ENCODE measurements around the gene GLUD1. TPM values are rescaled to one million over a fixed set of nuclear protein-coding genes. Genes with fewer than 3 reads are reported as not detected.
"Not testable (repeated sequence)": the region's sequence is repeated elsewhere in the genome, so short reads cannot be mapped to it uniquely, and the experiment has no call there.

The GLUD1 gene
- total RNA-seq, 1 donor from 2014 or later: 127 TPM

- DNase-seq (ENCODE audit: low spot score): no peak
These were observed 41.0 kb downstream of the GLUD1 start for GRCh38 chr10:87053577-87054181.

DNA sequence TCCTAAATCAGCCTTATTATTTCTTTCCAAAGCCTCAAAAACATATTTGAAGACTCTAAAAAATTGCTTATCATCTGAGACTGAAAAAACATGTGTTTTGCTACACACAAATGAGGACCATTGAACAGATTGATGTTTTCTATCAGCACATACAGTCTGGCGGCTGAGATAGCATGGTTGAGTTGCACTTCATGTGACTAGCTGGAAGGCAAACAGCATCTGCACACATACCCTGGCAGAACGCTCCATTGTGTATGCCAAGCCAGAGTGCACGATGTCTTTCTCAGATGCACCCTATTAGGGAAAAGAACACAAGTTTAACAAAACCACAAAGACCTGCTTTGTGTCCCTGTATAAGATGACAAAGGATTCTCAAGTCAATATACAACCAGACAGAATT lies 41.5 kb downstream of the GLUD1 start:
- DNase-seq (ENCODE audit: low spot score): no peak

DNA sequence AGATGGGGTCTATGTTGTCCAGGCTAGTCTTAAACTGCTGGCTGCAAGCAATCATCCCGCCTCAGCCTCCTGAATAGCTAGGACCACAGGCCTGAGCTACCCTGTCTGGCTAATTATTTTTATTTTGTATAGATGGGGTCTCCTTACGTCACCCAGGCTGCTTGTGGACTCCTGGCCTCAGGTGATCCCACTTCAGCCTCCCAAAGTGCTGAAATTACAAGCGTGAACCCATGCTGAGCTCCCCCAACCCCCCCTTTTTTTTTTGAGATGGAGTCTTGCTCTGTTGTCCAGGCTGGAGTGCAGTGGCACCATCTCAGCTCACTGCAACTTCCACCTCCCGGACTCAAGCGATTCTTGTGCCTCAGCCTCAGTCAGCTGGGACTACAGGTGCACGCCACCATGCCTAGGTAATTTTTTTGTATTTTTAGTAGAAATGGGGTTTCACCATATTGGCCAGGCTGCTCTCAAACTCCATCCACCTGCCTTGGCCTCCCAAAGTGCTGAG lies 49.2 kb downstream of the GLUD1 start:
- no peak for DNase-seq (ENCODE audit: low spot score)

DNA sequence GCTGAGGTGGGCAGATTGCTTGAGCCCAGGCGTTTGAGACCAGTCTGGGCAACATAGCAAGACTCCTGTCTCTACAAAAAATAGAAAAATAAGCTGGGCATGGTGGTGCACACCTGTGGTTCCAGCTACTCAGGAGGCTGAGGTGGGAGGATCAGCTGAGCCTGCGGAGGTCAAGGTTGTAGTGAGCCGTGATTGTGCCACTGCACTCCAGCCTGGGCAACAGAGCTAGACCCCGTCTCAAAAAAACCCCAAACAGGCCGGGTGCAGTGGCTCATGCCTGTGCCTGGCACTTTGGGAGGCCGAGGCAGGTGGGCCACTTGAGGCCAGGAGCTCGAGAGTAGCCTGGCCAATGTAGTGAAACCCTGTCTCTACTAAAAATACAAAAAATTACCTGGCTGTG lies 51.1 kb downstream of the GLUD1 start:
- DNase-seq (ENCODE audit: low spot score): not testable (repeated sequence)

GRCh38 chr10:87038786-87039185 lies 55.9 kb downstream of the GLUD1 start:
- DNase-seq (ENCODE audit: low spot score): no peak

DNA sequence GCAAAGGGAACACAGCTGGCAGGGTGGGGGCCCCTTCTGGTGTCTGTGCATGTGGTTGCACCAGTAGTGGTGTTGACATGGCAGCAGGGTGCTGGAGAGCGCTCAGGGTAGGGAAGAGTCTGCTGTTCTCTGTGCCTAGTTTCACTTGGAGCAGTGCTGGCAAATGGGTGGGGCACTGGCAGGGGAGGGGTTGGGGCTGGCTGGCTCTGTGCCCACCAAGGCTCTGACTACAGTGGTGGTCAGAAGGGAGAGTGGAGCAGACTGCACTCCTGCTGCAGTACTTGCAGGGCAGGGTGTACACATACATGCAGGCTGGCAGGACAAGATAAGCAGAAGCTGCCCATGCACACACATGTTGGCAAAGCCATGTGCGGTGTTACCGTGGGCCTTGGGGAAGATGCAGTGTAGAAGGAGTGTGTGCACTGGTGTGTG lies 56.3 kb downstream of the GLUD1 start:
- no peak for DNase-seq (ENCODE audit: low spot score)

DNA sequence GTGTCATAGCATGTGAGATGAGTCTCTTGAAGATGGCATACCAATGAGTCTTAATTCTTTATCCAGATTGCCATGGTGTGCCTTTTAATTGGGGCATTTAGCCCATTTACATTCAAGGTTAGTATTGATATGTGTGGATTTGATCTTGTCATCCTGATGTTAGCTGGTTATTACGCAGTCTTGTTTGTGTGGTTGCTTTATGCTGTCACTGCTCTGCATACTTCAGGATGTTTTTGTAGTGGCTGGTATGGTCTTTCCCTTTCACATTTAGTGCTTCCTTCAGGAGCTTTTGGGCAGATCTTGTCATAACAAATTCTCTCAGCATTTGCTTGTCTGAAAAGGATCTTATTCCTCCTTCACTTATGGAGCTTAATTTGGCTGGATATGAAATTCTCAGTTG lies 58.0 kb downstream of the GLUD1 start:
- DNase-seq (ENCODE audit: low spot score): no peak

- DNase-seq (ENCODE audit: low spot score): no peak
These were observed 63.6 kb downstream of the GLUD1 start for GRCh38 chr10:87030912-87031635.

GRCh38 chr10:87030419-87030818 lies 64.2 kb downstream of the GLUD1 start:
- not testable (repeated sequence) for DNase-seq (ENCODE audit: low spot score)

DNA sequence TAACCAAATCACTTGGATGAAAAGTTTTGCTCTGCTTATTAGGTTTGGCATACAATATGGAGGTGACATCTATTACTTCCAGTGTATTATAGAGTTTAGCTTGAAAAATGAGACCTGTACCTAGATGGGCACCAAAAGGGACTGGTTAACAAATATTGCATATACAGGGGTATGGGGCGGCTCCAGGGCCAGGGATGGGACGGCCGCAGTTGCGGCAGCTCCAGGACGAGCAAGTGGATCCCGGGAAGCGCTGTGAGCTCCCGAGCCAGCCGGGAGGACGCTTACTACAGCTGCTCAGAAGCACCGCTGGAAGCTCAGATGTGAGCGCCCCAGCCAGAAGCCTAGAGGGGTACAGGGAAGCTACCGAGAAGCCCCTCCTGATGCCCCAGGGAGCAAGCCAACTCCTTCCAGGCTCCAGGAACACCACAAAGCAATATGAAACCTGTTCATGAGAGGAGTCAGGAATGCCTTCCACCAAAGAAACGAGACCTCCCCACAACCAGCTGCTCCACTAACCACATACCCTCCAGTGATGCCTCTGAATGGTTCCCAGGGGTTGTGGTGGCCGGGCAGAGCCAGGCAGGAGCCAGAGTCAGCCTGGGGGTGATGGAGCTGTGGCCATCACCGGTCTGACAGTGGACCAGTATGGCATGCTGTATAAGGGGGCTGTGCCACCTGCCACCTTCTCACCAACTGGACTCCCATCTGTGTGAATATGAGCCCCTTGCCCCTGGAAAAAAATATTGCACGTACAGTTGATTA lies 67.7 kb downstream of the GLUD1 start:
- DNase-seq (ENCODE audit: low spot score): not testable (repeated sequence)

DNA sequence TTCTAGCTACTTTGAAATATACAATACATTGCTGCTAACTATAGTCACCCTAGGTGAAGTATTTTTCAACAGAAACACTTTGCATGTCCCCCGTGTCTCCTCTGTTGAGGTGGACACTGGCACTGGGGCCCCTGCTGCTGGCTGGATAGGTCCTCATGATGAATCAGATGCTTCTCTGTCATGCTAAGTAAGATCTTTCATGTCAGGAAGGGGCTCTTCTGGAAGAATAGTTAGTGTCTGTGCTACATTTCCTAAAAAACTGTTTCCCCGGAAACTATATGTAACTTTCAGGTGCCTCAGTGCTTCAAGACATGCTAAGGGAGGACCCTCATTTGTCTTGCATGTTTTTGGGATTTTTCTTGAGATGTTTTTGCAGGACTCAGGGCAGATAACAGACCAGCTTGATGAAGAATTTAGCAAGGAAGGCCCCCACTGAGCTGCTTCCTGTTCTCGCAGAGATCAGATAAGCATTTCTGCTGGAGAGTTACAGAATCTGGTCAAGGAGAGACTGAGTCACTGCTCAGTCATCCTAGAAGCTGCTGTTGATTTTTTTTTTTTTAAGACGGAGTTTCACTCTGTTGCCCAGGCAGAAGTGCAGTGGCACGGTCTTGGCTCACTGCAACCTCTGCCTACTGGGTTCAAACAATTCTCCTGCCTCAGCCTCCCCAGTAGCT lies 69.2 kb downstream of the GLUD1 start:
- DNase-seq (ENCODE audit: low spot score): not testable (repeated sequence)

DNA sequence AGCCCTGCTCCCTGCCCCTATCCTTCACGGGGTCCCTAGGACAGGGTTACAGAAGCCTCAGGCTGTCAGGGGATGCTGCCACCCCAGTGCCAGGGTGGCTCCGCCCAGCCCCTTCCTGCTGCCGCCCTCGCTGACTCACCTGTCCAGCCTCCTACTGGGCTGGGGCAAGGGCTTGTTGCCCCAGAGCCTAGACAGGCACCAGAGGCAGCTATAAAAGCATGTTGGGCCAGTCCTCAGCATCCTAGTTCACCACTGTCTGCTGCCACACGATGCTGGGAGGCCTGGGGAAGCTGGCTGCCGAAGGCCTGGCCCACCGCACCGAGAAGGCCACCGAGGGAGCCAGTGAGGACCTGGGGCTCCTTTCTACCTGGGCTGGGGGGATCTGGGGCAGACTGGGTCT lies 74.6 kb downstream of the GLUD1 start, which contains the start of gene FAM25A:
FAM25A (plus strand) TSS at position 239 of the 400 bp plus-strand sequence; CDS start at position 270, 31 bp downstream.
- DNase-seq (ENCODE audit: low spot score): not testable (repeated sequence)

DNA sequence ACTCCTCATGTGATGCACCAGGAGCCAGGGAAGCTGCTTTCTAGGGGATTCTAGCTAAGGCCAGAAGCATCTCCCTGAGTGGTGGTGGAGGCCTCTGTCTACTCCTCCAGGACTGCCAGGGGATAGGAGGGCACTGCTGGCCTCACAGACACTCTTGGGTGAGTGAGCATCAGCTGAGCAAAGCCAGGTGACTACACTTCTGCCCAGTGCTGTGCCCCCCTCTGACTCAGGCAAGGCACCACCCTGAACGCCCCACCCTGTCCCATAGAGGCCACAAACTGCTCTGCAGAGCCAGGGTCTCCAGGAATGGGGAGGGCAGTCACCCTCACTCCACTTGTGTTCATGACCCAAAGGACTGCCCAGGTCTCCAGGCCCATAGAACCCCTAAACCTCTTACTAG lies 75.1 kb downstream of the GLUD1 start:
- DNase-seq (ENCODE audit: low spot score): not testable (repeated sequence)

- DNase-seq (ENCODE audit: low spot score): not testable (repeated sequence)
These were observed 75.6 kb downstream of the GLUD1 start for GRCh38 chr10:87019066-87019465.

DNA sequence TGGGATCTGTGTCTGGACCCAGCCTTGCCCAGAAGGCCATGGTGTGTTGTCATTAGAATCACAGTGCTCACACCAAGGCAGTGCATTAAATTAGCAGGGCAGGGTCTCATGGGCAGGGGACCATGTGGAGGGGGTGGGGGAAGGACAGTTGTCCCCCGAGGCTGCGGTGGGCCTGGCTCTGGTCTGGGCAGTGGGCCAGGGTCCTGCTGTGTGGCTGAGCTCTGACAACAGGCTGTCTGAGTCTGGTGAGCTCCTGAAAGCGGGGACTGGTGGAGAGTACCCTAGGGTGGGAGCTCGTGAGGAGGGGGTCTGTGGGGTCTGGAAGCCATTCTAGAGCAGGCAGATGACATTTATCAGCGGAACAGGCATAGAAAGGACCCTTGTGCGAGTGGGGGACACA lies 76.5 kb downstream of the GLUD1 start:
- DNase-seq (ENCODE audit: low spot score): not testable (repeated sequence)

DNA sequence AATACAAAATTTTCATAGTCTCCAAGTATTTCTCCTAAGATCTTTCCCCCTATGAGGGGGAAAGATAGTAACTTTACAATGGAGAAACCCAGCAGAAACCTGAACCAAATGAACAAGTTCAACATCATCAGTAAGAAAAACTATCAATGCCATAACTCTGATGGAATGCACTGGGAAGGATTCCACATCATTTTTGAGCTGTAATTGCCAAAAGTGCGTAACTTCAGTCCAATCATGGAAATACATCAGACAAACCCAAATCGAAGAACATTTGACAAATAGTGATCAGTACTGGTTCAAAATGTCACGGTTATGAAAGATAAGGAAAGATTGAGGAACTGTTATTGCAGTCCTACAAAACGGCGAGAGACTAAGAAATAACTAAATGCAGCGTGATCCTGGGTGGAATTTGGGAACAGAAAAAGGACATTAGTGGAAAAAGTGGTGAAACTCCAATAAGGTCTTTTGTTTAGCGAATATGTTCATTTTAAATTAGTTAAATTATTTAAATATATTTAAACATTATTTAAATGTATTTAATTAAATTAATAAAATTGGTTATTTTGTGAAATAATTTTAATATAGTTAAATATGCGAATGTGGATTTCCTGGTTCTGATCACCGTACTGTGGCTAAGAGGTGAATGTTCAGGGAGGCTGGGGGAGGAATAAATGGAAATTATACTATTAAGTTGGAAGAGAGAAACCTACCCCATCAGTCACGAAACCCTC lies 79.5 kb downstream of the GLUD1 start:
- DNase-seq (ENCODE audit: low spot score): not testable (repeated sequence)

DNA sequence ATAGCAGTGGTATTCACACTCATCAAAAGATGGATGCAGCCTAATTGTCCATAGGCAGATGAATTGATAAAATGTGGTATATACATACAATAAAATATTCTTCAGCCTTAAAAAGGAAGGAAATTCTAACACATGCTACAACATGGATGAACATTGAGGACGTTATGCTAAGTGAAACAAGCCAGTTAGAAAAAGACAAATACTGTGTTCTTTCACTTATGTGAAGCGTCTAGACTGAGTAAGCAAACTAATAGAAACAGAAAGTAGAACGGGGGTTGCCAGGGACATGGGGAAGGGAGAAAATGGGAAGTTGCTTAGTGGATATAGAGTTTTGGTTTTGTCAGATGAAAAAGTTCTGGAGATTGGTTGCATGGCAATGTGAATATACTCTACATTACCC lies 81.1 kb downstream of the GLUD1 start:
- DNase-seq (ENCODE audit: low spot score): not testable (repeated sequence)

GRCh38 chr10:87009134-87009696 lies 85.4 kb downstream of the GLUD1 start:
- DNase-seq (ENCODE audit: low spot score): not testable (repeated sequence)

DNA sequence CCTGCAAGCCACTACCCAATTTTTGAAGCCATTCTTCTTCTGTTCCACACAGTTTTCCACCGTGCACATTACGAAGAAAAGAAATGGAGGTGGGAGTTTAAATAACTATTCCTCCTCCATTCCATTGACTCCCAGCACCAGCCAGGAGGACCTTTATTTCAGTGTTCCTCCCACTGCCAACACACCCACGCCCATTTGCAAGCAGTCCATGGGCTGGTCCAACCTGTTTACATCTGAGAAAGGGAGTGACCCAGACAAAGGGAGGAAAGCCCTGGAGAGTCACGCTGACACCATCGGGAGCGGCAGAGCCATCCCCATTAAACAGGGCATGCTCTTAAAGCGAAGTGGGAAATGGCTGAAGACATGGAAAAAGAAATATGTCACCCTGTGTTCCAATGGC lies 86.3 kb downstream of the GLUD1 start:
- DNase-seq (ENCODE audit: low spot score): not testable (repeated sequence)

GRCh38 chr10:87007674-87008073 lies 87.0 kb downstream of the GLUD1 start:
- not testable (repeated sequence) for DNase-seq (ENCODE audit: low spot score)
